Bone marrow (tissue), 2 donors: ENCODE results near the gene PSMD1.

Experiments
- DNase-seq, 2 donors: peaks; one replicate each; lab custom pipeline; 2025; lab: John Stamatoyannopoulos, UW

Gene PSMD1

GRCh38 chr2:231036131-231036530 lies 20.5 kb upstream of the PSMD1 start:
- no peak for DNase-seq

GRCh38 chr2:231036578-231037106 lies 20.0 kb upstream of the PSMD1 start:
- DNase-seq: no peak

- DNase-seq: no peak
Measured at GRCh38 chr2:231037202-231037730, 19.4 kb upstream of the PSMD1 start, which contains the start of gene C2orf72. Gene C2orf72, plus strand, starts transcription at chr2:231037523. Its CDS starts 43 bp downstream, at chr2:231037566.

- no peak for DNase-seq
Measured at GRCh38 chr2:231037731-231038482, 18.8 kb upstream of the PSMD1 start.

GRCh38 chr2:231038483-231039293 lies 18.0 kb upstream of the PSMD1 start:
- no peak for DNase-seq

- no peak for DNase-seq
Measured at GRCh38 chr2:231039294-231039664, 17.4 kb upstream of the PSMD1 start.

- DNase-seq: no peak
Measured at GRCh38 chr2:231039821-231040364, 16.8 kb upstream of the PSMD1 start.

- DNase-seq: no peak
Measured at GRCh38 chr2:231041061-231041689, 15.5 kb upstream of the PSMD1 start.

- DNase-seq: no peak
Measured at GRCh38 chr2:231043796-231044195, 12.9 kb upstream of the PSMD1 start.

- DNase-seq: no peak
Measured at GRCh38 chr2:231046916-231047273, 9.8 kb upstream of the PSMD1 start.

GRCh38 chr2:231047274-231047922 lies 9.3 kb upstream of the PSMD1 start:
- DNase-seq: no peak

GRCh38 chr2:231047923-231048915 lies 8.4 kb upstream of the PSMD1 start:
- DNase-seq: no peak

GRCh38 chr2:231049286-231050017 lies 7.2 kb upstream of the PSMD1 start:
- DNase-seq: no peak

GRCh38 chr2:231050018-231050901 lies 6.4 kb upstream of the PSMD1 start:
- DNase-seq: no peak

- no peak for DNase-seq
Measured at GRCh38 chr2:231051116-231051515, 5.6 kb upstream of the PSMD1 start.

GRCh38 chr2:231052494-231053451 lies 3.9 kb upstream of the PSMD1 start:
- DNase-seq: peak; percentile 41 to 70

- DNase-seq: no peak
Measured at GRCh38 chr2:231053846-231054245, 2.8 kb upstream of the PSMD1 start.
